Body of pancreas (tissue), 4 donors: ENCODE data around the gene GPAM. TPM values are rescaled to one million over a fixed set of nuclear protein-coding genes. Genes with fewer than 3 reads are reported as not detected.

Experiments used
- ATAC-seq: fragments of 150-250 bp; one replicate; pipeline ENCODE4 v1.9.1; 2016
- DNase-seq, 4 donors: peaks; one replicate each; pipeline ENCODE4 v3.0.0-alpha.2; 2019
- H3K27ac ChIP-seq, 4 donors: fragments of 200-600 bp; sonication (generic); 1 replicate in 3 of 4; 2 replicates in 1 of 4; pipeline versions ENCODE4 v1.5.1 to v1.6.1; 2016 to 2019; ENCODE audit warnings: mild to moderate bottlenecking in 1 of 4, mixed read lengths in 1 of 4, moderate library complexity in 1 of 4
- H3K27me3 ChIP-seq, 2 donors: fragments of 200-600 bp; sonication (generic); one replicate each; pipeline ENCODE4 v1.6.0; 2016; ENCODE audit warnings: mild to moderate bottlenecking in 1 of 2
- H3K36me3 ChIP-seq, 2 donors: fragments of 200-600 bp; sonication (generic); replicated peaks in 1 of 2; 2 replicates each; pipeline ENCODE4 v1.5.1; 2016; ENCODE audit warnings: low read depth in 2 of 2; ENCODE audit not compliant: insufficient read depth in 1 of 2
- H3K4me1 ChIP-seq: fragments of 200-600 bp; sonication (generic); one replicate; pipeline ENCODE4 v1.6.0; 2016
- H3K4me3 ChIP-seq, 2 donors: fragments of 200-600 bp; sonication (generic); 1 replicate in 1 of 2; 2 replicates in 1 of 2; pipeline ENCODE4 v1.5.1; 2016 to 2019
- H3K9me3 ChIP-seq, 3 donors: fragments of 200-600 bp; sonication (generic); 1 replicate in 2 of 3; 2 replicates in 1 of 3; pipeline ENCODE4 v1.5.1; 2016
- CTCF ChIP-seq, 7 experiments: fragments of 450-650 bp in 4 of 7; fragments of 200-600 bp in 3 of 7; sonication (generic) in 3 of 7; IDR thresholded peaks; one replicate each; pipeline ENCODE4 v1.5.1; 2016 to 2019; ENCODE audit warnings: antibody characterized with exemption in 7 of 7
- POLR2A ChIP-seq, 3 donors: fragments of 450-650 bp; IDR thresholded peaks; one replicate each; pipeline ENCODE4 v1.6.1; 2016; ENCODE audit warnings: antibody characterized with exemption in 3 of 3, mild to moderate bottlenecking in 2 of 3
- WGBS, 2 donors: methylation state at CpG; one replicate each; pipeline ENCODE4 v1.1.5; 2017; 5-methylcytosine and 5-hydroxymethylcytosine counted together
- intact Hi-C: fragments of 100-400 bp; cut with DNase I; formaldehyde crosslinking; loops from one replicate; pipeline ENCODE4 v1.15.1; 2023
- total RNA-seq, 2 donors: library from RNA; depleted of rRNA; stranded (reverse); fragments of >200 nt; gene quantifications; one replicate each; pipeline ENCODE4 v1.1.0, GENCODE V29; 2016

Gene GPAM
- total RNA-seq, 2 donors from 2014 or later = 9.1 to 66.9 TPM

DNA sequence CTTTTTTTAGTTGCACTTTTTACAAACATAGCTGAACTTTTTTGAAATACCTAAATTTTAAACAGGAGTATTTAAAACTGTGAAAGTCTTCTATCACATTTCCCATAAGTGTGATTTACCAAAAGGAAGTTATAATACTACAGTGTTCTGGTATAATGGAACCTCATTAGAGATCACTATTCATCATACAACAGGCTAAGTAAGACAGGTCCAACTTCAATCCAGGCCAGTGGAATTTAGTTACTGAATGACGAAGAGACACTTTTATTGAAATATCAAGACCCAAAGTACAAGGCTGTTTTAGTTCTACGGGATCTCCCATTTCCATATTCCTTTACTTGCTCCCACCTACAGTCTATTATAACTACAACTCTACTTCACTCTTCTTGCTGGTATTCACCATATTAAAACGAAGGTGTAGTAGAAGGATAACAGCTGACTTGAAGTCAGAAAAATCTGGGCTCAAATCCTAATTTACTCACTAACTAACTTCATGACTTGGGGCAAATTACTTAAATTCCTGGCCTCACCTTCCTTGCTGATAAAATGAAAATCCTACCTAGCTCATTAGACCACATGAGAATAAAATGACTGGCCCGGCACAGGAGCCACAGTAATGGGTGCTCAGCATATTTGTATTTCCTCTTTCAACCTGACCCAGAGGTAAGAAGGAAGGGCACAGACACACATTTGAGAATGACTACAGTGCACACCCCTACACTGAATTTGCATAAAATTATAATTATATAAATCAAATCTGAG, 21.6 kb downstream of the GPAM start:
- DNase-seq (no peak), ATAC-seq (peak; percentile 48)
- TF ChIP-seq POLR2A (IDR thresholded peaks at IDR 0.05) = no peak
- TF ChIP-seq CTCF (IDR thresholded peaks at IDR 0.05) = no peak
- Histone ChIP-seq H3K27ac (peak overlapping the region in 3 of 4 donors; percentile 24 to 63 (median 50)), H3K27me3 (no peaks in the 10 kb centered on the region), H3K4me3 (no peak overlapping the region), H3K36me3 (peaks cover 13 to 25% of the 10 kb centered on the region in 2 donors), H3K9me3 (no peaks in the 10 kb centered on the region), H3K4me1 (no peaks in the 10 kb centered on the region)
- WGBS, 2 donors = 51 to 55% methylated on average over 4 of the region's 4 CpGs
- intact Hi-C loops = no loop called here

GRCh38 chr10:112160834-112161233, 22.7 kb downstream of the GPAM start:
- Histone ChIP-seq H3K4me1 (no peaks in the 10 kb centered on the region), H3K4me3 (no peak overlapping the region), H3K9me3 (no peaks in the 10 kb centered on the region), H3K27ac (peak overlapping the region in 1 of 4 donors; percentile 63), H3K36me3 (peaks cover 13 to 23% of the 10 kb centered on the region in 2 donors), H3K27me3 (no peaks in the 10 kb centered on the region)
- ATAC-seq (no peak), DNase-seq (no peak)
- intact Hi-C loops = no loop called here
- WGBS, 2 donors = 89 to 90% methylated on average over 3 of the region's 3 CpGs
- TF ChIP-seq CTCF (IDR thresholded peaks at IDR 0.05) (no peak), POLR2A (IDR thresholded peaks at IDR 0.05) (no peak)

GRCh38 chr10:112159469-112159868, 24.1 kb downstream of the GPAM start:
- intact Hi-C loops = no loop called here

DNA sequence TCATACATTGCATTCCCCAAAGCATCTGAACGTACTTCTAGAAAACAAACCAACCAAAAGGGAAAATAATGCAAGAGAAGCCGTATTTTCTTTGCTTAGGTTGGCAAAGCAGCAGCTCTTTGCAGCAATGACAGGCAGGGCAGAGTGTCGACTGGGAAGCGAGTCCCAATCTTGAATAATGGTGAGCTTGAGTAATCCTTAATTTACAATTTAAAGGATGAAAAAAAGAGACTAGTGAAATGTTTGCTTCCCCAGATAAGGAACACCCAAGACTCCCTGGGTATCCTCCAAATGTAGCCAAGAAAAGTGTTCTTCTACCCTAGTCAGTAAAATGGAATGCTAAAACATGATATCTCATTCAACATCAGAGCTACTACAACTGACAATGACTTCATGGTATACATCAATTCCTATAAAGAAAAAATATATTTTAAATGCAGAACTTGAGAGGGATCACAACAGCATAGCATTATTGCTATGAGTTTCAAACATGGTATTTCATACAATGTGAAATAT, 32.0 kb downstream of the GPAM start:
- intact Hi-C loops = no loop called here
- no peaks in the 10 kb centered on the region for H3K9me3 ChIP-seq
- ATAC-seq (no peak), DNase-seq (no peak)
- WGBS, 2 donors = 91 to 94% methylated on average over 4 of the region's 4 CpGs
- peaks cover 0 to 7% of the 10 kb centered on the region in 2 donors for H3K36me3 ChIP-seq
- no peak overlapping the region for H3K4me3 ChIP-seq
- H3K27me3 ChIP-seq = no peaks in the 10 kb centered on the region
- no peaks in the 10 kb centered on the region for H3K4me1 ChIP-seq
- no peak overlapping the region for H3K27ac ChIP-seq
- TF ChIP-seq CTCF (IDR thresholded peaks at IDR 0.05) = no peak
- no peak for TF ChIP-seq POLR2A (IDR thresholded peaks at IDR 0.05)

More at GRCh38 chr10:112159469-112159868, 24.1 kb downstream of the GPAM start:
- TF ChIP-seq POLR2A (IDR thresholded peaks at IDR 0.05) = no peak
- ATAC-seq (no peak), DNase-seq (no peak)
- WGBS, 2 donors = 90% methylated on average over 8 of the region's 8 CpGs
- no peaks in the 10 kb centered on the region for H3K9me3 ChIP-seq
- H3K36me3 ChIP-seq = peaks cover 13 to 26% of the 10 kb centered on the region in 2 donors
- no peak overlapping the region for H3K4me3 ChIP-seq
- H3K4me1 ChIP-seq = no peaks in the 10 kb centered on the region
- no peaks in the 10 kb centered on the region for H3K27me3 ChIP-seq
- no peak overlapping the region for H3K27ac ChIP-seq

- intact Hi-C loops = no loop called here
- Histone ChIP-seq H3K4me1 (no peaks in the 10 kb centered on the region), H3K4me3 (no peak overlapping the region), H3K27me3 (no peaks in the 10 kb centered on the region), H3K27ac (no peak overlapping the region), H3K9me3 (no peaks in the 10 kb centered on the region), H3K36me3 (peaks cover 0 to 4% of the 10 kb centered on the region in 2 donors)
- no peak for DNase-seq
- no peak for ATAC-seq
- TF ChIP-seq POLR2A (IDR thresholded peaks at IDR 0.05) (no peak), CTCF (IDR thresholded peaks at IDR 0.05) (no peak)
- WGBS, 2 donors = 67 to 70% methylated on average over 3 of the region's 3 CpGs
These were observed 35.2 kb downstream of the GPAM start for GRCh38 chr10:112148331-112148730.
